CD4-positive, alpha-beta T cell (primary cell): ENCODE data around the gene STOM. TPM values are rescaled to one million over a fixed set of nuclear protein-coding genes. Genes with fewer than 3 reads are reported as not detected.

Experiments
- ATAC-seq: fragments of 200-7000 bp; cut with Tn5 transposase; one replicate; pipeline ENCODE4 v1.10.0; 2022; ENCODE audit warnings: mild to moderate bottlenecking; ENCODE audit not compliant: poor library complexity
- CTCF ChIA-PET: fragments of 350-600 bp; sonication (Branson Sonifier 250); formaldehyde crosslinking; loops from one replicate; lab custom pipeline; 2021; ENCODE audit warnings: antibody characterized with exemption, inconsistent platforms; lab: Charles Lee
- POLR2A ChIA-PET: fragments of 350-600 bp; sonication (Branson Sonifier 250); formaldehyde crosslinking; loops from one replicate; lab custom pipeline; 2021; ENCODE audit warnings: antibody characterized with exemption, inconsistent platforms; lab: Charles Lee
- DNase-seq, 14 experiments: peaks; one replicate each; pipeline ENCODE4 v3.0.0-alpha.2; 2013 to 2020; ENCODE audit warnings: mixed read lengths in 2 of 14
- H3K27ac ChIP-seq, 2 donors: one replicate each; pipeline versions ENCODE4 v1.5.1 to v1.7.0; 2013; ENCODE audit warnings: low read length in 2 of 2, low read depth in 1 of 2, mild to moderate bottlenecking in 1 of 2
- H3K27me3 ChIP-seq, 2 experiments: 1 replicate in 1 of 2; 2 replicates in 1 of 2; pipeline versions ENCODE4 v1.6.1 to v1.7.0; 2013; ENCODE audit warnings: low read length in 2 of 2, control low read depth in 1 of 2, mild to moderate bottlenecking in 1 of 2, moderate library complexity in 1 of 2; ENCODE audit not compliant: insufficient read depth in 2 of 2, control insufficient read depth in 1 of 2
- H3K36me3 ChIP-seq: one replicate; pipeline ENCODE4 v1.6.1; 2013; ENCODE audit warnings: low read length, control low read depth; ENCODE audit not compliant: insufficient read depth
- H3K4me1 ChIP-seq: one replicate; pipeline ENCODE4 v1.6.1; 2013; ENCODE audit warnings: low read length, control low read depth; ENCODE audit not compliant: insufficient read depth
- H3K4me3 ChIP-seq: one replicate; pipeline ENCODE4 v1.5.1; 2013; ENCODE audit warnings: mild to moderate bottlenecking, low read length, moderate library complexity
- H3K9me3 ChIP-seq, 2 experiments: 1 replicate in 1 of 2; 2 replicates in 1 of 2; pipeline versions ENCODE4 v1.6.1 to v1.7.0; 2013; ENCODE audit warnings: low read length in 2 of 2, mild to moderate bottlenecking in 2 of 2, control low read depth in 1 of 2, moderate library complexity in 1 of 2; ENCODE audit not compliant: control insufficient read depth in 1 of 2, insufficient read depth in 1 of 2
- H3K27ac Mint-ChIP-seq: one replicate; pipeline ENCODE4 v1.8.0; 2020; ENCODE audit warnings: mixed read lengths
- H3K27me3 Mint-ChIP-seq: one replicate; pipeline ENCODE4 v1.8.0; 2021; ENCODE audit warnings: mixed read lengths
- H3K36me3 Mint-ChIP-seq: one replicate; pipeline ENCODE4 v1.8.0; 2021; ENCODE audit warnings: low read depth, mixed read lengths
- H3K4me1 Mint-ChIP-seq: one replicate; pipeline ENCODE4 v1.8.0; 2021; ENCODE audit warnings: low read depth, mixed read lengths
- H3K4me3 Mint-ChIP-seq: one replicate; pipeline ENCODE4 v1.8.0; 2020; ENCODE audit warnings: mild to moderate bottlenecking, mixed read lengths
- H3K9me3 Mint-ChIP-seq: one replicate; pipeline ENCODE4 v1.8.0; 2020; ENCODE audit warnings: mixed read lengths
- CTCF ChIP-seq: fragments of 200-600 bp; IDR thresholded peaks from one replicate; pipeline ENCODE4 v1.8.0; 2022; ENCODE audit warnings: antibody characterized with exemption, mild to moderate bottlenecking
- intact Hi-C, 2 experiments: fragments of 100-400 bp; cut with DNase I in 1 of 2; cut with micrococcal nuclease in 1 of 2; formaldehyde crosslinking; loops; one replicate each; pipeline versions ENCODE4 v1.15.1 to v1.9.0; 2023 to 2025; cut with DNase I, micrococcal nuclease
- total RNA-seq, 174 experiments: library from RNA in 2 of 174; stranded (reverse) in 2 of 174; gene quantifications; one replicate each; pipeline ENCODE4 v1.2.3 and lab custom pipeline; 2021 to 2026

STOM gene
- total RNA-seq, 2 experiments from 2014 or later = 26.1 to 27.9 TPM

- no peaks in the 10 kb centered on the region for H3K9me3 ChIP-seq
- no peaks in the 10 kb centered on the region for H3K36me3 ChIP-seq
- peaks cover 9% of the 10 kb centered on the region for H3K4me1 ChIP-seq
- no peak for ATAC-seq
- TF ChIP-seq CTCF = no peak
- Mint-ChIP-seq H3K27me3 (peaks cover 16% of the 10 kb centered on the region), H3K27ac (no peak overlapping the region), H3K36me3 (no peaks in the 10 kb centered on the region), H3K4me3 (no peak overlapping the region), H3K9me3 (no peaks in the 10 kb centered on the region), H3K4me1 (peaks cover 12% of the 10 kb centered on the region)
- no peak for DNase-seq
- H3K27ac ChIP-seq = no peak overlapping the region
- H3K27me3 ChIP-seq = peaks cover 2 to 13% of the 10 kb centered on the region in 2 experiments
- H3K4me3 ChIP-seq = no peak overlapping the region
- ChIA-PET POLR2A (no interaction called here), CTCF (no interaction called here)
- intact Hi-C loops = no loop called here
Measured at GRCh38 chr9:121303456-121304451, 66.3 kb downstream of the STOM start.

- Histone ChIP-seq H3K9me3 (no peaks in the 10 kb centered on the region), H3K4me1 (peaks cover 9% of the 10 kb centered on the region), H3K4me3 (no peak overlapping the region), H3K27ac (no peak overlapping the region), H3K36me3 (no peaks in the 10 kb centered on the region), H3K27me3 (peaks cover 5 to 13% of the 10 kb centered on the region in 2 experiments)
- CTCF ChIA-PET = no interaction called here
- H3K9me3 Mint-ChIP-seq = no peaks in the 10 kb centered on the region
- no peak overlapping the region for H3K27ac Mint-ChIP-seq
- TF ChIP-seq CTCF = no peak
- no peak overlapping the region for H3K4me3 Mint-ChIP-seq
- H3K36me3 Mint-ChIP-seq = no peaks in the 10 kb centered on the region
- POLR2A ChIA-PET = no interaction called here
- DNase-seq (no peak), ATAC-seq (no peak)
- H3K4me1 Mint-ChIP-seq = peaks cover 17% of the 10 kb centered on the region
- intact Hi-C loops = no loop called here
- peaks cover 24% of the 10 kb centered on the region for H3K27me3 Mint-ChIP-seq
Measured at GRCh38 chr9:121302786-121303185, 67.3 kb downstream of the STOM start.

- H3K4me1 Mint-ChIP-seq = peaks cover 17% of the 10 kb centered on the region
- ChIA-PET CTCF (no interaction called here), POLR2A (no interaction called here)
- no peak overlapping the region for H3K4me3 Mint-ChIP-seq
- DNase-seq (no peak), ATAC-seq (no peak)
- Histone ChIP-seq H3K27me3 (peaks cover 7 to 13% of the 10 kb centered on the region in 2 experiments), H3K27ac (no peak overlapping the region), H3K4me3 (no peak overlapping the region), H3K36me3 (no peaks in the 10 kb centered on the region), H3K4me1 (peaks cover 9% of the 10 kb centered on the region), H3K9me3 (no peaks in the 10 kb centered on the region)
- H3K36me3 Mint-ChIP-seq = no peaks in the 10 kb centered on the region
- intact Hi-C loops = no loop called here
- H3K27me3 Mint-ChIP-seq = peaks cover 24% of the 10 kb centered on the region
- H3K9me3 Mint-ChIP-seq = no peaks in the 10 kb centered on the region
- TF ChIP-seq CTCF = no peak
- no peak overlapping the region for H3K27ac Mint-ChIP-seq
Measured at GRCh38 chr9:121302341-121302740, 67.7 kb downstream of the STOM start.
